Hepatocyte (in vitro differentiated cells): Measurements from ENCODE around the gene SPTBN5.

ENCODE experiments used
- CTCF ChIP-seq: fragments of 200-600 bp; sonication (generic); IDR thresholded peaks from 2 replicates; pipeline ENCODE4 v1.5.1; 2016; ENCODE audit warnings: antibody characterized with exemption, mild to moderate bottlenecking; ENCODE audit not compliant: poor library complexity
- EZH2 ChIP-seq: fragments of 200-600 bp; sonication (generic); IDR thresholded peaks from 2 replicates; pipeline ENCODE4 v1.6.1; 2016; ENCODE audit warnings: antibody characterized with exemption, mild to moderate bottlenecking, borderline replicate concordance

- TF ChIP-seq CTCF (no peak), EZH2 (no peak)
Observed at GRCh38 chr15:41919201-41919820, 25.5 kb upstream of the SPTBN5 start.
